CD4-positive, alpha-beta T cell treated with Interleukin-12 subunit alpha and Interleukin-12 subunit beta, for 1 hour (primary cell): ENCODE results near the gene FHIT.
A peak's percentile ranks its signal among the peaks of the same experiment; 100 is the strongest.

Source experiments
- DNase-seq: peaks from one replicate; pipeline ENCODE4 v3.0.0-alpha.2; 2020

FHIT gene

GRCh38 chr3:61251174-61251972 lies at the start of gene FHIT:
Gene FHIT (minus strand): TSS chr3:61251452.
- DNase-seq, result peak; percentile 91

GRCh38 chr3:61300786-61301185 lies 49.5 kb upstream of the FHIT start:
- no peak for DNase-seq

GRCh38 chr3:61300006-61300380 lies 48.7 kb upstream of the FHIT start:
- no peak for DNase-seq

- DNase-seq, result no peak
Measured at GRCh38 chr3:61299343-61300005, 48.2 kb upstream of the FHIT start.

GRCh38 chr3:61297821-61298220 lies 46.6 kb upstream of the FHIT start:
- no peak for DNase-seq

GRCh38 chr3:61288446-61288845 lies 37.2 kb upstream of the FHIT start:
- DNase-seq, result no peak

GRCh38 chr3:61283876-61284275 lies 32.6 kb upstream of the FHIT start:
- no peak for DNase-seq

GRCh38 chr3:61278713-61279112 lies 27.5 kb upstream of the FHIT start:
- no peak for DNase-seq

GRCh38 chr3:61277411-61277810 lies 26.2 kb upstream of the FHIT start:
- DNase-seq, result no peak

GRCh38 chr3:61269435-61269834 lies 18.2 kb upstream of the FHIT start:
- no peak for DNase-seq

GRCh38 chr3:61268644-61269043 lies 17.4 kb upstream of the FHIT start:
- no peak for DNase-seq

GRCh38 chr3:61264281-61264680 lies 13.0 kb upstream of the FHIT start:
- DNase-seq, result no peak

GRCh38 chr3:61257148-61257547 lies 5.9 kb upstream of the FHIT start:
- DNase-seq, result no peak

GRCh38 chr3:61253756-61254155 lies 2.5 kb upstream of the FHIT start:
- DNase-seq, result no peak

- DNase-seq, result no peak
Measured at GRCh38 chr3:61252836-61253235, 1.6 kb upstream of the FHIT start.

- DNase-seq, result peak; percentile 12
Measured at GRCh38 chr3:61250784-61251173, 473 bp downstream of the FHIT start.

GRCh38 chr3:61248496-61248895 lies 2.8 kb downstream of the FHIT start:
- DNase-seq, result no peak

- no peak for DNase-seq
Measured at GRCh38 chr3:61247191-61247590, 4.1 kb downstream of the FHIT start.

- no peak for DNase-seq
Measured at GRCh38 chr3:61239871-61240270, 11.4 kb downstream of the FHIT start.

- no peak for DNase-seq
Measured at GRCh38 chr3:61237858-61238257, 13.4 kb downstream of the FHIT start.

GRCh38 chr3:61236556-61236955 lies 14.7 kb downstream of the FHIT start:
- no peak for DNase-seq

GRCh38 chr3:61233746-61234145 lies 17.5 kb downstream of the FHIT start:
- DNase-seq, result no peak

- no peak for DNase-seq
Measured at GRCh38 chr3:61231693-61232092, 19.6 kb downstream of the FHIT start.

- no peak for DNase-seq
Measured at GRCh38 chr3:61227799-61228198, 23.5 kb downstream of the FHIT start.
